ENCODE data around the gene COX4I2. TPM values are rescaled to one million over a fixed set of nuclear protein-coding genes. Genes with fewer than 3 reads are reported as not detected.

COX4I2 gene
- total RNA-seq, 1 experiment from 2014 or later: not detected

DNA sequence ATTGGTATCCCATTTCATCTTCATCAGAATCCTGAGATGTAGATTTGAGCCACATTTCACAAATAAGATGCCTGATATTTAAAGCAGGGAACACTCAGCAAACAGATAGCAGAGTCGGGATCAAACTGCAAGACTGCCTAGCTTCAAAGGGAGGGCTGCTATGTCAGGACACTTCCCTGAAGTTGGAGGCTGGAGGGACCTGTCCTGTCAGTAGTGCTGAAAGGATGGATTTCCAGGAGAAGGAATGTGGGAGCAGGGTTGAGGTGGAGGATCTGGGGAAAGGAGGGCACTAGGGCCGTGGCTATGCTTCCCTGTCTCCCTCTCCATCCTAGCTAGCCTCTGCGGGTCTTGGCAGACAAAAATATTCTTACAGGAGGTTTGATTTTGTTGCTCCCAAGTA lies 32.2 kb downstream of the COX4I2 start:
- Histone ChIP-seq H3K4me1 (ENCODE audit: insufficient read depth, low read length) (peaks cover 19% of the 10 kb centered on the region), H3K27ac (ENCODE audit: low read length) (no peak overlapping the region), H3K4me3 (ENCODE audit: low read length) (no peak overlapping the region), H3K9ac (ENCODE audit: low read length) (no peak overlapping the region), H3K27me3 (ENCODE audit: low read length) (no peaks in the 10 kb centered on the region), H2AFZ (ENCODE audit: low read length) (no peak overlapping the region), H3K36me3 (ENCODE audit: low read depth, low read length) (peaks cover 70% of the 10 kb centered on the region), H3K4me2 (ENCODE audit: low read length) (no peak overlapping the region), H3F3A (ENCODE audit: low read length, unreplicated experiment) (no peaks in the 10 kb centered on the region), H3K79me2 (ENCODE audit: low read length) (peaks cover 90% of the 10 kb centered on the region), H4K20me1 (ENCODE audit: low read length) (peaks cover 19% of the 10 kb centered on the region; the same call in 1 of the 2 replicates), H3K9me3 (ENCODE audit: low read length) (no peaks in the 10 kb centered on the region), H3K9me2 (replicated peaks; ENCODE audit: low read length) (no peaks in the 10 kb centered on the region)
- ChIA-PET POLR2A (ENCODE audit: unreplicated experiment) (no interaction called here), CTCF (no interaction called here)
- BruUV-seq (replicated peaks): no TSS peak
- TF ChIP-seq EZH2 (IDR thresholded peaks at IDR 0.05; ENCODE audit: low read length, unreplicated experiment): no peak
- no peak for TF ChIP-seq EZH2phosphoT487 (IDR thresholded peaks at IDR 0.05; ENCODE audit: borderline replicate concordance, low read length)
- TF ChIP-seq, protein P1, sequence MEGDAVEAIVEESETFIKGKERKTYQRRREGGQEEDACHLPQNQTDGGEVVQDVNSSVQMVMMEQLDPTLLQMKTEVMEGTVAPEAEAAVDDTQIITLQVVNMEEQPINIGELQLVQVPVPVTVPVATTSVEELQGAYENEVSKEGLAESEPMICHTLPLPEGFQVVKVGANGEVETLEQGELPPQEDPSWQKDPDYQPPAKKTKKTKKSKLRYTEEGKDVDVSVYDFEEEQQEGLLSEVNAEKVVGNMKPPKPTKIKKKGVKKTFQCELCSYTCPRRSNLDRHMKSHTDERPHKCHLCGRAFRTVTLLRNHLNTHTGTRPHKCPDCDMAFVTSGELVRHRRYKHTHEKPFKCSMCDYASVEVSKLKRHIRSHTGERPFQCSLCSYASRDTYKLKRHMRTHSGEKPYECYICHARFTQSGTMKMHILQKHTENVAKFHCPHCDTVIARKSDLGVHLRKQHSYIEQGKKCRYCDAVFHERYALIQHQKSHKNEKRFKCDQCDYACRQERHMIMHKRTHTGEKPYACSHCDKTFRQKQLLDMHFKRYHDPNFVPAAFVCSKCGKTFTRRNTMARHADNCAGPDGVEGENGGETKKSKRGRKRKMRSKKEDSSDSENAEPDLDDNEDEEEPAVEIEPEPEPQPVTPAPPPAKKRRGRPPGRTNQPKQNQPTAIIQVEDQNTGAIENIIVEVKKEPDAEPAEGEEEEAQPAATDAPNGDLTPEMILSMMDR (conservative IDR thresholded peaks at IDR 0.05; ENCODE audit: low read depth, low read length): no peak
- DNase-seq (no peak), ATAC-seq (no peak)
- intact Hi-C loops (cut with micrococcal nuclease): no loop called here

DNA sequence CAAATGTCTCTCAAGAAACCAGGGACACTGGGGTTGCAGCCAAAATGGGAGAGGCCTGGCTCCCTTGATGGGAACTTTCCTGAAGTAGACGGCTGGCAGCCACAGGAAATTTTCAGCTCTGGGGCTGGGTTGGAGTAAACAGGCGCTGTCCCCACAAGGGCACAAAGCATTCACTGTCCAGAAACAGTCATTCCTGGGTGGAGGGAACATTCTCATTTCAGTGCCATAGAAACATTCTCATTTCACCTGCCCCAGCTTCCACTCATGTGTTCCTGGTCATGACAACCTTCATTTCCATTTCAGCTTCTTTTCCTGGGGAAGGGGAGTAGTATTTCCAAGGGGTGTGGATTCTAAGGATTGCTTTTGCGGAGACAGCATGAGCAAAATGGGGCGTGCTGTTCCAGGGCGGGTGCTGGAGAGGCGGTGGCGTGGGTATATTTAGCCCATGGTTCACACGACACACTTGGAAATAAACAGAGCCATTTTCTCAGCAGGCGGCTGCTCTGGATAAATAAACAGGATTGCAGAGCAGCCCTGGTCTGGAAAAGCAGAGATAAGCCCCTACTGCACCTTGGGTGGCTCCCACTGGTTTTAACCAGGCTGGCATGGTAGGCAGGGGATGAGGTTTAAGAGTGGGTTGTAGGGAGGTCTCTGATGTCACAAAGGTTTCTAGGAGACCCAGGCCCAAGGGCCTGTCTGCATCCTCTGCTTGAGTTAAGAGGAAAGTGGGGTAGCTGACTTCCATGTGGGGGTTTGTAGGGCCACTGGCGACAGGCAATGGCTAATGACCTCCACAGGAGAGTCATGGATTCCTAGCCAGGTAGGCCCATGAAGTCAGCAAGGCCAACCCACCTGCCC lies 32.9 kb downstream of the COX4I2 start:
- BruUV-seq (replicated peaks): no TSS peak
- intact Hi-C loops (cut with micrococcal nuclease): no loop called here
- ChIA-PET CTCF (no interaction called here), POLR2A (ENCODE audit: unreplicated experiment) (no interaction called here)
- TF ChIP-seq, protein P1 (conservative IDR thresholded peaks at IDR 0.05; ENCODE audit: low read depth, low read length): no peak
- TF ChIP-seq EZH2 (IDR thresholded peaks at IDR 0.05; ENCODE audit: low read length, unreplicated experiment) (no peak), EZH2phosphoT487 (IDR thresholded peaks at IDR 0.05; ENCODE audit: borderline replicate concordance, low read length) (no peak)
- Histone ChIP-seq H4K20me1 (ENCODE audit: low read length) (peaks cover 14% of the 10 kb centered on the region; the same call in 1 of the 2 replicates), H3K79me2 (ENCODE audit: low read length) (peaks cover 91% of the 10 kb centered on the region), H2AFZ (ENCODE audit: low read length) (no peak overlapping the region), H3K36me3 (ENCODE audit: low read depth, low read length) (peaks cover 63% of the 10 kb centered on the region), H3K9ac (ENCODE audit: low read length) (no peak overlapping the region), H3K9me2 (replicated peaks; ENCODE audit: low read length) (no peaks in the 10 kb centered on the region), H3F3A (ENCODE audit: low read length, unreplicated experiment) (no peaks in the 10 kb centered on the region), H3K9me3 (ENCODE audit: low read length) (no peaks in the 10 kb centered on the region), H3K4me3 (ENCODE audit: low read length) (no peak overlapping the region), H3K4me2 (ENCODE audit: low read length) (no peak overlapping the region), H3K4me1 (ENCODE audit: insufficient read depth, low read length) (peaks cover 19% of the 10 kb centered on the region), H3K27me3 (ENCODE audit: low read length) (no peaks in the 10 kb centered on the region), H3K27ac (ENCODE audit: low read length) (no peak overlapping the region)
- DNase-seq: no peak
- ATAC-seq: no peak

DNA sequence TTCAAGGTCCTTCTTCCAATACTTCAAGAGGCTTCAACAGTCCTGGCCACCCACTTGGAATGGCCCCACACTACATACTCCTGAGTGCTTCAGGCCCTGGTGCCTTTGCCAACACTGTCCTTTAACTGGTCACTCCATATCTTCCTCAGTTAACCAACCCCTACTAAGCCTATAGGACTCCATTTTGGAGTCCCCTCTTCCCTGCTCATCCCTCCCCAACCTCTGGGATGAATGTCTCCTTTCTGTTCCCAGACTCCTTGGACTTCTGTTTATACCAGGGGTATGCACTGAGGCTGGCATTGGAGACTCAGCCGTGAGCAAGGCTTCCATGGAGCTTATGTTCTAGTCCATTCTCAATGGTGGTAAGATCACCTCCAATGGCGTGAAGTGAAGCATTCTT lies 33.6 kb downstream of the COX4I2 start:
- ChIA-PET POLR2A (ENCODE audit: unreplicated experiment) (no interaction called here), CTCF (no interaction called here)
- Histone ChIP-seq H3K9ac (ENCODE audit: low read length) (no peak overlapping the region), H3K4me2 (ENCODE audit: low read length) (no peak overlapping the region), H2AFZ (ENCODE audit: low read length) (no peak overlapping the region), H3K27me3 (ENCODE audit: low read length) (no peaks in the 10 kb centered on the region), H3K9me3 (ENCODE audit: low read length) (no peaks in the 10 kb centered on the region), H3F3A (ENCODE audit: low read length, unreplicated experiment) (no peaks in the 10 kb centered on the region), H3K27ac (ENCODE audit: low read length) (no peak overlapping the region), H3K79me2 (ENCODE audit: low read length) (peaks cover 91% of the 10 kb centered on the region), H3K36me3 (ENCODE audit: low read depth, low read length) (peaks cover 61% of the 10 kb centered on the region), H3K4me1 (ENCODE audit: insufficient read depth, low read length) (peaks cover 19% of the 10 kb centered on the region), H4K20me1 (ENCODE audit: low read length) (peaks cover 14% of the 10 kb centered on the region; the same call in 1 of the 2 replicates), H3K9me2 (replicated peaks; ENCODE audit: low read length) (no peaks in the 10 kb centered on the region), H3K4me3 (ENCODE audit: low read length) (no peak overlapping the region)
- no TSS peak for BruUV-seq (replicated peaks)
- DNase-seq (peak; percentile 1), ATAC-seq (no peak)
- intact Hi-C loops (cut with micrococcal nuclease): no loop called here
- TF ChIP-seq EZH2phosphoT487 (IDR thresholded peaks at IDR 0.05; ENCODE audit: borderline replicate concordance, low read length) (no peak), EZH2 (IDR thresholded peaks at IDR 0.05; ENCODE audit: low read length, unreplicated experiment) (no peak)
- TF ChIP-seq, protein P1 (conservative IDR thresholded peaks at IDR 0.05; ENCODE audit: low read depth, low read length): no peak

All from PC-3 (cell line).